DND-41 (cell line): ENCODE data around the gene CEMIP2.

Experiments
- EZH2 ChIP-seq: IDR thresholded peaks from 3 replicates; pipeline ENCODE4 v1.6.1; 2012; ENCODE audit warnings: borderline replicate concordance, low read depth, mild to moderate bottlenecking, moderate library complexity, low read length, inconsistent platforms; ENCODE audit not compliant: severe bottlenecking
- TF ChIP-seq, protein P1 (sequence below): IDR thresholded peaks from 2 replicates; pipeline ENCODE4 v1.5.1; 2012; ENCODE audit warnings: borderline replicate concordance, low read length, moderate library complexity, mild to moderate bottlenecking; ENCODE audit not compliant: poor library complexity, severe bottlenecking; ENCODE audit errors: extremely low read depth

DNA sequence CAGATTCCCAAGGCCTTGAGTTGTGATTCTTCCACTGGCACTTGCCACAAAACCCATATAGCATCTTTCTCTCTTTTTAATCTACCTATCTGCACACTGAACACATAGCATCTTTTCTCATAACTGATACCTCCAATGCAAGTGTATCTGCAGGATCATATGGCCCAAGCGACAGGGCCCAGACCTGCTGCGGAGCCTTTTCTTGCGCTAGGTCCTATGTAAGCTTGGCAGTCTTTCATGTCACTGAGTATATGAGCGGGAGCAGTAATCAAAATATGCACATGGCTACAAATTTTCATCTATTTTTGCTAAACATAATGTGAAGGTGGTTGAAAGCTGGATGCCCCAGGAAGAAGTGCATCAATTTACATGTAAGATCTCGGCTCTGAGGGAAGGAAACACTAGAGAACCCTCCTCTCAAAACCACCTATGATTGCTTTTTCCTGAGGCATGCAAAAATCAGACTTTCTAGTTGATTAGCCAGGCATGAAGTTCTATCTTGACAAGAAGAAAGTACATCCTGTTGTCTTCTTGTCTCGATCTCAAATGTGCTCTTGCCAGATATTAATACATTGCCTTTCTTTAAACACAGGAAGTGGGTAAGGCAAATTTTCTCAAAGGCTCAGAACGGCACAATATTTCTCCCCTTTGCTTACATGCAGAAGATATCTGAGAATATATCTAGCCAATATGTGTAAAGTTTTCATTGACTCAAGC lies 26.9 kb upstream of the CEMIP2 start:
- TF ChIP-seq, protein P1, sequence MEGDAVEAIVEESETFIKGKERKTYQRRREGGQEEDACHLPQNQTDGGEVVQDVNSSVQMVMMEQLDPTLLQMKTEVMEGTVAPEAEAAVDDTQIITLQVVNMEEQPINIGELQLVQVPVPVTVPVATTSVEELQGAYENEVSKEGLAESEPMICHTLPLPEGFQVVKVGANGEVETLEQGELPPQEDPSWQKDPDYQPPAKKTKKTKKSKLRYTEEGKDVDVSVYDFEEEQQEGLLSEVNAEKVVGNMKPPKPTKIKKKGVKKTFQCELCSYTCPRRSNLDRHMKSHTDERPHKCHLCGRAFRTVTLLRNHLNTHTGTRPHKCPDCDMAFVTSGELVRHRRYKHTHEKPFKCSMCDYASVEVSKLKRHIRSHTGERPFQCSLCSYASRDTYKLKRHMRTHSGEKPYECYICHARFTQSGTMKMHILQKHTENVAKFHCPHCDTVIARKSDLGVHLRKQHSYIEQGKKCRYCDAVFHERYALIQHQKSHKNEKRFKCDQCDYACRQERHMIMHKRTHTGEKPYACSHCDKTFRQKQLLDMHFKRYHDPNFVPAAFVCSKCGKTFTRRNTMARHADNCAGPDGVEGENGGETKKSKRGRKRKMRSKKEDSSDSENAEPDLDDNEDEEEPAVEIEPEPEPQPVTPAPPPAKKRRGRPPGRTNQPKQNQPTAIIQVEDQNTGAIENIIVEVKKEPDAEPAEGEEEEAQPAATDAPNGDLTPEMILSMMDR = no peak
- no peak for TF ChIP-seq EZH2
